NCI-H146 (cell line): ENCODE results near the gene MED22.

Experiments
- DNase-seq: peaks from one replicate; lab custom pipeline; 2025; lab: John Stamatoyannopoulos, UW

The MED22 gene

GRCh38 chr9:133375724-133376654 is 28.1 kb upstream of the MED22 start, which contains the start of the genes STKLD1 and SURF4:
Gene STKLD1, plus strand, starts transcription at chr9:133376366. Its CDS starts 108 bp downstream, at chr9:133376474.
Gene SURF4, minus strand, starts transcription at chr9:133376060. Its CDS starts 91 bp downstream, at chr9:133375969.
- DNase-seq = peak; percentile 92

GRCh38 chr9:133375116-133375723 is 27.3 kb upstream of the MED22 start:
- DNase-seq = peak; percentile 23

- DNase-seq = no peak
Observed at GRCh38 chr9:133374612-133375115, 26.7 kb upstream of the MED22 start.

GRCh38 chr9:133372144-133372543 is 24.2 kb upstream of the MED22 start:
- no peak for DNase-seq

- DNase-seq = no peak
Observed at GRCh38 chr9:133371261-133371711, 23.4 kb upstream of the MED22 start.

GRCh38 chr9:133370685-133371084 is 22.8 kb upstream of the MED22 start:
- DNase-seq = no peak

- no peak for DNase-seq
Observed at GRCh38 chr9:133369933-133370332, 22.0 kb upstream of the MED22 start.

GRCh38 chr9:133369422-133369821 is 21.5 kb upstream of the MED22 start:
- no peak for DNase-seq

GRCh38 chr9:133368249-133368881 is 20.4 kb upstream of the MED22 start:
- DNase-seq = peak; percentile 88

- no peak for DNase-seq
Observed at GRCh38 chr9:133367778-133368177, 19.8 kb upstream of the MED22 start.

- no peak for DNase-seq
Observed at GRCh38 chr9:133367221-133367620, 19.3 kb upstream of the MED22 start.

- no peak for DNase-seq
Observed at GRCh38 chr9:133366435-133366834, 18.5 kb upstream of the MED22 start.

- DNase-seq = no peak
Observed at GRCh38 chr9:133362359-133363044, 14.6 kb upstream of the MED22 start.

GRCh38 chr9:133361507-133362092 is 13.7 kb upstream of the MED22 start:
- DNase-seq = no peak

GRCh38 chr9:133360400-133361393 is 12.8 kb upstream of the MED22 start:
- no peak for DNase-seq

GRCh38 chr9:133359399-133360175 is 11.7 kb upstream of the MED22 start:
- DNase-seq = no peak

GRCh38 chr9:133357656-133358055 is 9.7 kb upstream of the MED22 start:
- no peak for DNase-seq

- peak; percentile 77 for DNase-seq
Observed at GRCh38 chr9:133356391-133357091, 8.6 kb upstream of the MED22 start, which contains the start of the genes SURF1 and SURF2. Gene SURF1, minus strand, starts transcription at chr9:133356487. Its CDS starts 34 bp downstream, at chr9:133356453. Gene SURF2, plus strand, starts transcription at chr9:133356550. Its CDS starts 43 bp downstream, at chr9:133356593.
